IMR-90 (cell line): Measurements from ENCODE around the gene DYNLT2B. TPM values are rescaled to one million over a fixed set of nuclear protein-coding genes. Genes with fewer than 3 reads are reported as not detected.
"Not testable (repeated sequence)": the region's sequence is repeated elsewhere in the genome, so short reads cannot be mapped to it uniquely, and the experiment has no call there.

Source experiments
- ATAC-seq: fragments of 200-7000 bp; cut with Tn5 transposase; 2 replicates; pipeline ENCODE4 v1.9.1; 2020; ENCODE audit warnings: low read depth, mild to moderate bottlenecking, moderate library complexity
- BruUV-seq: library from RNA; stranded (reverse); fragments of 400-500 nt; replicated peaks from 2 replicates; lab custom pipeline; 2021; lab: Mats Ljungman, UMichigan
- CTCF ChIA-PET: fragments of 300-600 bp; formaldehyde crosslinking; extraction: SDS; loops from one replicate; lab custom pipeline; 2021; ENCODE audit warnings: antibody characterized with exemption; lab: Yijun Ruan, JAX
- POLR2A ChIA-PET: fragments of 300-600 bp; sonication (Branson Sonifier 250); formaldehyde crosslinking; loops from one replicate; lab custom pipeline; 2022; ENCODE audit warnings: antibody characterized with exemption; ENCODE audit not compliant: unreplicated experiment; lab: Charles Lee
- DNase-seq: peaks from one replicate; pipeline ENCODE4 v3.0.0; 2013
- H2AFZ ChIP-seq: replicated peaks from 2 replicates; pipeline ENCODE3; 2013; ENCODE audit warnings: low read length, mild to moderate bottlenecking; ENCODE audit not compliant: poor library complexity
- H2AK5ac ChIP-seq: 2 replicates; pipeline ENCODE4 v1.6.1; 2013; ENCODE audit warnings: low read depth, low read length, inconsistent platforms
- H2AK9ac ChIP-seq: replicated peaks from 2 replicates; pipeline ENCODE3; 2013; ENCODE audit warnings: mild to moderate bottlenecking, low read depth, low read length, moderate library complexity; ENCODE audit not compliant: poor library complexity
- H2BK120ac ChIP-seq: 2 replicates; pipeline ENCODE4 v1.6.1; 2013; ENCODE audit warnings: low read depth, low read length, inconsistent platforms
- H2BK15ac ChIP-seq: 3 replicates; pipeline ENCODE4 v1.6.1; 2013; ENCODE audit warnings: low read depth, low read length, inconsistent platforms
- H2BK20ac ChIP-seq: 2 replicates; pipeline ENCODE4 v1.6.1; 2013; ENCODE audit warnings: low read depth, mild to moderate bottlenecking, inconsistent platforms, low read length, moderate library complexity
- H2BK5ac ChIP-seq: 2 replicates; pipeline ENCODE4 v1.6.1; 2013; ENCODE audit warnings: mild to moderate bottlenecking, low read depth, low read length, inconsistent platforms; ENCODE audit not compliant: poor library complexity, severe bottlenecking
- H3K14ac ChIP-seq: replicated peaks from 2 replicates; pipeline ENCODE4 v1.6.1; 2013; ENCODE audit warnings: low read depth, low read length, inconsistent platforms
- H3K18ac ChIP-seq: 2 replicates; pipeline ENCODE4 v1.6.1; 2013; ENCODE audit warnings: low read depth, low read length, control low read depth
- H3K23ac ChIP-seq: 2 replicates; pipeline ENCODE4 v1.6.1; 2013; ENCODE audit warnings: low read depth, low read length, inconsistent platforms
- H3K27ac ChIP-seq: 2 replicates; pipeline ENCODE4 v1.5.1; 2013; ENCODE audit warnings: mild to moderate bottlenecking, control low read depth, low read length; ENCODE audit not compliant: insufficient read depth
- H3K27me3 ChIP-seq: 2 replicates; pipeline ENCODE4 v1.6.1; 2013; ENCODE audit warnings: low read length; ENCODE audit not compliant: control insufficient read depth, insufficient read depth
- H3K36me3 ChIP-seq: 2 replicates; pipeline ENCODE4 v1.6.1; 2013; ENCODE audit warnings: low read length, mixed read lengths; ENCODE audit not compliant: control insufficient read depth, insufficient read depth
- H3K4ac ChIP-seq: 2 replicates; pipeline ENCODE4 v1.6.1; 2013; ENCODE audit warnings: low read depth, low read length, inconsistent platforms
- H3K4me1 ChIP-seq: 2 replicates; pipeline ENCODE4 v1.6.1; 2013; ENCODE audit warnings: low read length, mixed read lengths; ENCODE audit not compliant: control insufficient read depth, insufficient read depth
- H3K4me2 ChIP-seq: 2 replicates; pipeline ENCODE4 v1.6.1; 2013; ENCODE audit warnings: low read depth, mild to moderate bottlenecking, control low read depth, low read length, moderate library complexity
- H3K4me3 ChIP-seq: 2 replicates; pipeline ENCODE4 v1.5.1; 2013; ENCODE audit warnings: low read depth, mild to moderate bottlenecking, control low read depth, low read length, moderate library complexity; ENCODE audit not compliant: insufficient read depth
- H3K56ac ChIP-seq: 2 replicates; pipeline ENCODE4 v1.6.1; 2013; ENCODE audit warnings: low read length, inconsistent platforms; ENCODE audit not compliant: insufficient read depth; ENCODE audit errors: extremely low read depth
- H3K79me1 ChIP-seq, 2 experiments: 2 replicates each; pipeline ENCODE4 v1.6.1; 2013; ENCODE audit warnings: low read length in 2 of 2, inconsistent platforms in 1 of 2, low read depth in 1 of 2
- H3K9ac ChIP-seq: 2 replicates; pipeline ENCODE4 v1.6.1; 2013; ENCODE audit warnings: low read depth, low read length, control low read depth
- H3K9me1 ChIP-seq: 2 replicates; pipeline ENCODE4 v1.6.1; 2013; ENCODE audit warnings: low read length, inconsistent platforms; ENCODE audit not compliant: insufficient read depth
- H3K9me3 ChIP-seq: 2 replicates; pipeline ENCODE4 v1.6.1; 2013; ENCODE audit warnings: low read length; ENCODE audit not compliant: control insufficient read depth, insufficient read depth
- H4K20me1 ChIP-seq: 2 replicates; pipeline ENCODE4 v1.6.1; 2013; ENCODE audit warnings: low read length, inconsistent platforms; ENCODE audit not compliant: insufficient read depth
- H4K5ac ChIP-seq: 2 replicates; pipeline ENCODE4 v1.6.1; 2013; ENCODE audit warnings: mild to moderate bottlenecking, low read depth, low read length, control low read depth
- H4K8ac ChIP-seq, 2 experiments: 2 replicates each; pipeline ENCODE4 v1.6.1; 2013; ENCODE audit warnings: low read depth in 2 of 2, low read length in 2 of 2, control low read depth in 1 of 2, inconsistent platforms in 1 of 2
- H4K91ac ChIP-seq: 2 replicates; pipeline ENCODE4 v1.6.1; 2013; ENCODE audit warnings: low read depth, low read length, inconsistent platforms; ENCODE audit not compliant: insufficient read depth
- NFE2L2 ChIP-seq: fragments of 150-350 bp; IDR thresholded peaks from 2 replicates; pipeline ENCODE4 v1.6.1; 2016; ENCODE audit warnings: low read depth, mild to moderate bottlenecking, low read length
- WGBS, 2 experiments: methylation state at CpG; one replicate each; pipeline versions ENCODE4 v1.1.5 to v1.1.7; 2013; ENCODE audit warnings: missing lambda C conversion rate in 2 of 2; ENCODE audit not compliant: insufficient read length in 1 of 2; ENCODE audit errors: extremely low coverage in 2 of 2; 5-methylcytosine and 5-hydroxymethylcytosine counted together
- dilution Hi-C: fragments of 300-500 bp; cut with HindIII; formaldehyde crosslinking; loops from one replicate; pipeline ENCODE4 v1.14.3; 2018; ENCODE audit warnings: low sequenced_read_pairs; ENCODE audit not compliant: unreplicated experiment
- in situ Hi-C: fragments of 300-500 bp; cut with MboI; formaldehyde crosslinking; loops from 3 replicates; pipeline ENCODE4 v1.14.3; 2019; ENCODE audit warnings: low sequenced_read_pairs, inconsistent platforms, mixed read lengths
- intact Hi-C: fragments of 100-400 bp; cut with micrococcal nuclease; formaldehyde crosslinking; loops from 2 replicates; pipeline ENCODE4 v1.10.0; 2022
- polyA plus RNA-seq, 3 experiments: library from polyadenylated mRNA; depleted of rRNA; stranded (reverse); fragments of >200 nt; gene quantifications; 2 replicates each; pipeline ENCODE4 v1.2.3, GENCODE V29; 2012; ENCODE audit warnings: low replicate concordance in 1 of 3
- total RNA-seq: library from RNA; depleted of rRNA; stranded (reverse); fragments of >200 nt; gene quantifications from 2 replicates; pipeline ENCODE4 v1.2.3, GENCODE V29; 2012
- TF ChIP-seq, protein P1 (sequence below): fragments of 150-350 bp; IDR thresholded peaks from 2 replicates; pipeline ENCODE4 v1.6.1; 2016; ENCODE audit warnings: low read depth, mild to moderate bottlenecking, low read length, moderate library complexity, borderline replicate concordance
- TF ChIP-seq, protein P2 (sequence below): conservative IDR thresholded peaks from 2 replicates; pipeline ENCODE4 v1.5.1; 2012; ENCODE audit warnings: mild to moderate bottlenecking, low read depth, low read length, improper control_type of control experiment
- TF ChIP-seq, protein P3 (sequence below): fragments of 150-350 bp; IDR thresholded peaks from 2 replicates; pipeline ENCODE4 v1.6.1; 2017; ENCODE audit warnings: mild to moderate bottlenecking, antibody characterized with exemption, low read length, low read depth

DYNLT2B gene
- total and polyA plus RNA-seq, 2 of the 4 experiments (the other 2 are of a cell fraction): 2.2 to 6.0 TPM

GRCh38 chr3:196344663-196345062 lies 26.6 kb upstream of the DYNLT2B start:
- no peak overlapping the region for H3K23ac ChIP-seq
- H3K18ac ChIP-seq: no peak overlapping the region
- no peak for DNase-seq
- no peak overlapping the region for H2AK9ac ChIP-seq
- H3K27ac ChIP-seq: no peak overlapping the region
- intact Hi-C loops (no loop called here), dilution Hi-C loops (no loop called here), in situ Hi-C loops (no loop called here)
- H3K36me3 ChIP-seq: peaks cover 11% of the 10 kb centered on the region
- H3K4me3 ChIP-seq: no peak overlapping the region
- H3K56ac ChIP-seq: no peak overlapping the region
- BruUV-seq: no TSS peak
- ATAC-seq: no peak
- H3K27me3 ChIP-seq: no peaks in the 10 kb centered on the region
- no peaks in the 10 kb centered on the region for H4K20me1 ChIP-seq
- ChIA-PET POLR2A (no interaction called here), CTCF (no interaction called here)
- no peak overlapping the region for H3K4ac ChIP-seq
- TF ChIP-seq, protein P1, sequence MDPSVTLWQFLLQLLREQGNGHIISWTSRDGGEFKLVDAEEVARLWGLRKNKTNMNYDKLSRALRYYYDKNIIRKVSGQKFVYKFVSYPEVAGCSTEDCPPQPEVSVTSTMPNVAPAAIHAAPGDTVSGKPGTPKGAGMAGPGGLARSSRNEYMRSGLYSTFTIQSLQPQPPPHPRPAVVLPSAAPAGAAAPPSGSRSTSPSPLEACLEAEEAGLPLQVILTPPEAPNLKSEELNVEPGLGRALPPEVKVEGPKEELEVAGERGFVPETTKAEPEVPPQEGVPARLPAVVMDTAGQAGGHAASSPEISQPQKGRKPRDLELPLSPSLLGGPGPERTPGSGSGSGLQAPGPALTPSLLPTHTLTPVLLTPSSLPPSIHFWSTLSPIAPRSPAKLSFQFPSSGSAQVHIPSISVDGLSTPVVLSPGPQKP: no peak
- TF ChIP-seq, protein P2, sequence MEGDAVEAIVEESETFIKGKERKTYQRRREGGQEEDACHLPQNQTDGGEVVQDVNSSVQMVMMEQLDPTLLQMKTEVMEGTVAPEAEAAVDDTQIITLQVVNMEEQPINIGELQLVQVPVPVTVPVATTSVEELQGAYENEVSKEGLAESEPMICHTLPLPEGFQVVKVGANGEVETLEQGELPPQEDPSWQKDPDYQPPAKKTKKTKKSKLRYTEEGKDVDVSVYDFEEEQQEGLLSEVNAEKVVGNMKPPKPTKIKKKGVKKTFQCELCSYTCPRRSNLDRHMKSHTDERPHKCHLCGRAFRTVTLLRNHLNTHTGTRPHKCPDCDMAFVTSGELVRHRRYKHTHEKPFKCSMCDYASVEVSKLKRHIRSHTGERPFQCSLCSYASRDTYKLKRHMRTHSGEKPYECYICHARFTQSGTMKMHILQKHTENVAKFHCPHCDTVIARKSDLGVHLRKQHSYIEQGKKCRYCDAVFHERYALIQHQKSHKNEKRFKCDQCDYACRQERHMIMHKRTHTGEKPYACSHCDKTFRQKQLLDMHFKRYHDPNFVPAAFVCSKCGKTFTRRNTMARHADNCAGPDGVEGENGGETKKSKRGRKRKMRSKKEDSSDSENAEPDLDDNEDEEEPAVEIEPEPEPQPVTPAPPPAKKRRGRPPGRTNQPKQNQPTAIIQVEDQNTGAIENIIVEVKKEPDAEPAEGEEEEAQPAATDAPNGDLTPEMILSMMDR: no peak
- TF ChIP-seq, protein P3, sequence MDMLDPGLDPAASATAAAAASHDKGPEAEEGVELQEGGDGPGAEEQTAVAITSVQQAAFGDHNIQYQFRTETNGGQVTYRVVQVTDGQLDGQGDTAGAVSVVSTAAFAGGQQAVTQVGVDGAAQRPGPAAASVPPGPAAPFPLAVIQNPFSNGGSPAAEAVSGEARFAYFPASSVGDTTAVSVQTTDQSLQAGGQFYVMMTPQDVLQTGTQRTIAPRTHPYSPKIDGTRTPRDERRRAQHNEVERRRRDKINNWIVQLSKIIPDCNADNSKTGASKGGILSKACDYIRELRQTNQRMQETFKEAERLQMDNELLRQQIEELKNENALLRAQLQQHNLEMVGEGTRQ: no peak
- TF ChIP-seq NFE2L2: no peak
- H2BK20ac ChIP-seq: no peak overlapping the region
- no peak overlapping the region for H2AFZ ChIP-seq
- H2BK5ac ChIP-seq: no peak overlapping the region
- H3K9me3 ChIP-seq: no peaks in the 10 kb centered on the region
- H4K5ac ChIP-seq: no peak overlapping the region
- no peaks in the 10 kb centered on the region for H3K4me1 ChIP-seq
- H3K4me2 ChIP-seq: no peak overlapping the region
- H4K8ac ChIP-seq: no peak overlapping the region
- no peak overlapping the region for H4K91ac ChIP-seq
- no peak overlapping the region for H2BK120ac ChIP-seq
- no peaks in the 10 kb centered on the region; the same call in 1 of the 2 replicates for H3K9me1 ChIP-seq
- H3K14ac ChIP-seq: no peak overlapping the region
- WGBS, 2 experiments: no CpG with 5 or more reads among the region's 4 CpGs
- peaks cover 0 to 2% of the 10 kb centered on the region in 2 experiments; a peak in 1 of 4 replicates for H3K79me1 ChIP-seq
- no peak overlapping the region for H2AK5ac ChIP-seq
- no peak overlapping the region for H2BK15ac ChIP-seq
- H3K9ac ChIP-seq: no peak overlapping the region

- CTCF ChIA-PET, H3K4me2 ChIP-seq, H3K79me1 ChIP-seq, H3K4ac ChIP-seq, H2AFZ ChIP-seq, H3K36me3 ChIP-seq, H3K14ac ChIP-seq, H3K56ac ChIP-seq, dilution Hi-C loops, intact Hi-C loops, H4K8ac ChIP-seq, H4K91ac ChIP-seq, BruUV-seq, ATAC-seq, in situ Hi-C loops, H3K23ac ChIP-seq, H4K20me1 ChIP-seq, H3K9me1 ChIP-seq, H3K4me3 ChIP-seq, H3K9ac ChIP-seq, H3K27me3 ChIP-seq, H3K18ac ChIP-seq, H3K4me1 ChIP-seq, H4K5ac ChIP-seq, H2AK5ac ChIP-seq, H2BK5ac ChIP-seq, POLR2A ChIA-PET, H2BK15ac ChIP-seq, H3K27ac ChIP-seq, H2BK20ac ChIP-seq, H2BK120ac ChIP-seq, H3K9me3 ChIP-seq, DNase-seq, H2AK9ac ChIP-seq: not testable (repeated sequence)
- WGBS, 2 experiments: 100% methylated on average over 1 of the region's 14 CpGs; no CpG with 5 or more reads in 1 of the 2 experiments
Measured at GRCh38 chr3:196343917-196344316, 25.9 kb upstream of the DYNLT2B start.
